Stromal cell of bone marrow (primary cell): Measurements from ENCODE around the gene LILRB5.
"Not testable (repeated sequence)": the region's sequence is repeated elsewhere in the genome, so short reads cannot be mapped to it uniquely, and the experiment has no call there.

Source experiments
- DNase-seq: peaks from one replicate; pipeline ENCODE4 v3.0.0-alpha.2; 2012; ENCODE audit warnings: low read depth

LILRB5 gene

GRCh38 chr19:54275951-54276350 lies 18.9 kb upstream of the LILRB5 start:
- no peak for DNase-seq

- not testable (repeated sequence) for DNase-seq
Measured at GRCh38 chr19:54274516-54274915, 17.4 kb upstream of the LILRB5 start.

GRCh38 chr19:54273821-54274220 lies 16.7 kb upstream of the LILRB5 start:
- no peak for DNase-seq

GRCh38 chr19:54272181-54272580 lies 15.1 kb upstream of the LILRB5 start:
- not testable (repeated sequence) for DNase-seq

- not testable (repeated sequence) for DNase-seq
Measured at GRCh38 chr19:54271587-54271986, 14.5 kb upstream of the LILRB5 start.

- DNase-seq = no peak
Measured at GRCh38 chr19:54271106-54271505, 14.0 kb upstream of the LILRB5 start.

GRCh38 chr19:54268936-54269335 lies 11.9 kb upstream of the LILRB5 start:
- DNase-seq = no peak

- peak; percentile 23 for DNase-seq
Measured at GRCh38 chr19:54266133-54266532, 9.1 kb upstream of the LILRB5 start.

GRCh38 chr19:54262470-54262869 lies 5.4 kb upstream of the LILRB5 start:
- no peak for DNase-seq

- DNase-seq = no peak
Measured at GRCh38 chr19:54262066-54262465, 5.0 kb upstream of the LILRB5 start.

GRCh38 chr19:54256250-54257115 lies 590 bp downstream of the LILRB5 start:
- no peak for DNase-seq

- no peak for DNase-seq
Measured at GRCh38 chr19:54255105-54255775, 1.8 kb downstream of the LILRB5 start.

- no peak for DNase-seq
Measured at GRCh38 chr19:54254195-54254906, 2.7 kb downstream of the LILRB5 start.

- no peak for DNase-seq
Measured at GRCh38 chr19:54253331-54254194, 3.5 kb downstream of the LILRB5 start.

- no peak for DNase-seq
Measured at GRCh38 chr19:54252845-54253244, 4.2 kb downstream of the LILRB5 start.

GRCh38 chr19:54252243-54252642 lies 4.8 kb downstream of the LILRB5 start:
- no peak for DNase-seq

- DNase-seq = peak; percentile 18
Measured at GRCh38 chr19:54248016-54248601, 9.0 kb downstream of the LILRB5 start.

GRCh38 chr19:54247106-54247930 lies 9.8 kb downstream of the LILRB5 start:
- no peak for DNase-seq

GRCh38 chr19:54245936-54246335 lies 11.1 kb downstream of the LILRB5 start:
- DNase-seq = no peak

- DNase-seq = not testable (repeated sequence)
Measured at GRCh38 chr19:54243809-54244208, 13.3 kb downstream of the LILRB5 start.
